ENCODE results near the gene GPC5. TPM values are rescaled to one million over a fixed set of nuclear protein-coding genes. Genes with fewer than 3 reads are reported as not detected.

GPC5 gene
- total RNA-seq, 4 donors from 2014 or later, result 0.24 to 30.8 (median 1.8) TPM; not detected in 1

- no peaks in the 10 kb centered on the region for H3K4me1 ChIP-seq
- no peak for TF ChIP-seq POLR2A (IDR thresholded peaks at IDR 0.05)
- TF ChIP-seq CTCF (IDR thresholded peaks at IDR 0.05), result no peak
- H3K36me3 ChIP-seq, result no peaks in the 10 kb centered on the region
- no peak overlapping the region for H3K27ac ChIP-seq
- H3K4me3 ChIP-seq, result no peak overlapping the region
- H3K27me3 ChIP-seq, result no peaks in the 10 kb centered on the region
- DNase-seq, result no peak
- intact Hi-C loops (cut with DNase I; ENCODE audit: low total_unique reads), result no loop called here
- no peaks in the 10 kb centered on the region for H3K9me3 ChIP-seq
Measured at GRCh38 chr13:92807353-92807752, 1408.9 kb downstream of the GPC5 start.

GRCh38 chr13:92807966-92808365, 1409.5 kb downstream of the GPC5 start:
- Histone ChIP-seq H3K4me1 (no peaks in the 10 kb centered on the region), H3K27ac (no peak overlapping the region), H3K4me3 (no peak overlapping the region), H3K9me3 (no peaks in the 10 kb centered on the region), H3K27me3 (no peaks in the 10 kb centered on the region), H3K36me3 (no peaks in the 10 kb centered on the region)
- intact Hi-C loops (cut with DNase I; ENCODE audit: low total_unique reads), result no loop called here
- TF ChIP-seq POLR2A (IDR thresholded peaks at IDR 0.05) (no peak), CTCF (IDR thresholded peaks at IDR 0.05) (no peak)
- DNase-seq, result no peak

GRCh38 chr13:92821324-92821723, 1422.9 kb downstream of the GPC5 start:
- Histone ChIP-seq H3K36me3 (no peaks in the 10 kb centered on the region), H3K4me1 (no peaks in the 10 kb centered on the region), H3K27me3 (no peaks in the 10 kb centered on the region), H3K4me3 (no peak overlapping the region), H3K27ac (no peak overlapping the region), H3K9me3 (no peaks in the 10 kb centered on the region)
- intact Hi-C loops (cut with DNase I; ENCODE audit: low total_unique reads), result no loop called here
- no peak for DNase-seq
- no peak for TF ChIP-seq POLR2A (IDR thresholded peaks at IDR 0.05)

- Histone ChIP-seq H3K27me3 (no peaks in the 10 kb centered on the region), H3K4me3 (no peak overlapping the region), H3K27ac (no peak overlapping the region), H3K36me3 (no peaks in the 10 kb centered on the region), H3K4me1 (no peaks in the 10 kb centered on the region), H3K9me3 (no peaks in the 10 kb centered on the region)
- TF ChIP-seq POLR2A (IDR thresholded peaks at IDR 0.05) (no peak), CTCF (IDR thresholded peaks at IDR 0.05) (no peak)
- intact Hi-C loops (cut with DNase I; ENCODE audit: low total_unique reads), result no loop called here
- DNase-seq, result no peak
Measured at GRCh38 chr13:92823059-92823458, 1424.6 kb downstream of the GPC5 start.

- no peaks in the 10 kb centered on the region for H3K9me3 ChIP-seq
- H3K27ac ChIP-seq, result no peak overlapping the region
- H3K4me1 ChIP-seq, result no peaks in the 10 kb centered on the region
- intact Hi-C loops (cut with DNase I; ENCODE audit: low total_unique reads), result no loop called here
- TF ChIP-seq POLR2A (IDR thresholded peaks at IDR 0.05) (no peak), CTCF (IDR thresholded peaks at IDR 0.05) (no peak)
- DNase-seq, result no peak
- H3K4me3 ChIP-seq, result no peak overlapping the region
- no peaks in the 10 kb centered on the region for H3K27me3 ChIP-seq
- H3K36me3 ChIP-seq, result no peaks in the 10 kb centered on the region
Measured at GRCh38 chr13:92825938-92826596, 1427.6 kb downstream of the GPC5 start.

GRCh38 chr13:92827503-92827902, 1429.1 kb downstream of the GPC5 start:
- Histone ChIP-seq H3K36me3 (no peaks in the 10 kb centered on the region), H3K4me1 (no peaks in the 10 kb centered on the region), H3K9me3 (no peaks in the 10 kb centered on the region), H3K4me3 (no peak overlapping the region), H3K27me3 (no peaks in the 10 kb centered on the region), H3K27ac (no peak overlapping the region)
- TF ChIP-seq CTCF (IDR thresholded peaks at IDR 0.05) (no peak), POLR2A (IDR thresholded peaks at IDR 0.05) (no peak)
- no peak for DNase-seq
- intact Hi-C loops (cut with DNase I; ENCODE audit: low total_unique reads), result no loop called here

Data from uterus (tissue), 4 donors.